GM12864 (cell line): ENCODE measurements around the gene SERPINB4.
"Not testable (repeated sequence)": the region's sequence is repeated elsewhere in the genome, so short reads cannot be mapped to it uniquely, and the experiment has no call there.

Experiments used
- DNase-seq: peaks from one replicate; pipeline ENCODE4 v3.0.0-alpha.2; 2011; ENCODE audit warnings: low read depth
- H3K4me3 ChIP-seq: 2 replicates; pipeline ENCODE4 v1.5.1; 2011; ENCODE audit warnings: mild to moderate bottlenecking, low read depth, low read length, control low read depth
- TF ChIP-seq, protein P1 (sequence below): IDR thresholded peaks from 2 replicates; pipeline ENCODE4 v1.5.1; 2011; ENCODE audit warnings: low read depth, mild to moderate bottlenecking, moderate library complexity, low read length, control low read depth, inconsistent platforms; ENCODE audit errors: missing control alignments

Gene SERPINB4

DNA sequence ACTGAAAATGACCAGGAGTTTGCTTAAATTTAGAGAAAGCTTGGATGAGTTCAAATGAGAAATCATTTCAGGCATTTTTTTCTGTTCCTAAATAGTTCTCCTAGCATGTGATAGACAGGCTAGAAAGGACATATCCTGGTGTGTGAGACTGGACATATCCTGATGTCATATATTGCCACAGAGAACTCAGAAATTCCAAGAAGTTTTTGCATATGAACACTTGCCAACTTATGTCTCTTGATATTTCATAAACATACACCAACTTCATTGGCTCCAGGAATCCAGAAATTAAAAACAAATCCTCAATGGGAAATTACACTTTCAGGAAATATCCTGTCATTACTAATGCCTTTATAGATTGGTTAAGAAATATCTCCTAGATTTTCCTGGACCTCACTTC, 2.9 kb upstream of the SERPINB4 start:
- H3K4me3 ChIP-seq = no peak overlapping the region
- TF ChIP-seq, protein P1, sequence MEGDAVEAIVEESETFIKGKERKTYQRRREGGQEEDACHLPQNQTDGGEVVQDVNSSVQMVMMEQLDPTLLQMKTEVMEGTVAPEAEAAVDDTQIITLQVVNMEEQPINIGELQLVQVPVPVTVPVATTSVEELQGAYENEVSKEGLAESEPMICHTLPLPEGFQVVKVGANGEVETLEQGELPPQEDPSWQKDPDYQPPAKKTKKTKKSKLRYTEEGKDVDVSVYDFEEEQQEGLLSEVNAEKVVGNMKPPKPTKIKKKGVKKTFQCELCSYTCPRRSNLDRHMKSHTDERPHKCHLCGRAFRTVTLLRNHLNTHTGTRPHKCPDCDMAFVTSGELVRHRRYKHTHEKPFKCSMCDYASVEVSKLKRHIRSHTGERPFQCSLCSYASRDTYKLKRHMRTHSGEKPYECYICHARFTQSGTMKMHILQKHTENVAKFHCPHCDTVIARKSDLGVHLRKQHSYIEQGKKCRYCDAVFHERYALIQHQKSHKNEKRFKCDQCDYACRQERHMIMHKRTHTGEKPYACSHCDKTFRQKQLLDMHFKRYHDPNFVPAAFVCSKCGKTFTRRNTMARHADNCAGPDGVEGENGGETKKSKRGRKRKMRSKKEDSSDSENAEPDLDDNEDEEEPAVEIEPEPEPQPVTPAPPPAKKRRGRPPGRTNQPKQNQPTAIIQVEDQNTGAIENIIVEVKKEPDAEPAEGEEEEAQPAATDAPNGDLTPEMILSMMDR = no peak
- DNase-seq = no peak

DNA sequence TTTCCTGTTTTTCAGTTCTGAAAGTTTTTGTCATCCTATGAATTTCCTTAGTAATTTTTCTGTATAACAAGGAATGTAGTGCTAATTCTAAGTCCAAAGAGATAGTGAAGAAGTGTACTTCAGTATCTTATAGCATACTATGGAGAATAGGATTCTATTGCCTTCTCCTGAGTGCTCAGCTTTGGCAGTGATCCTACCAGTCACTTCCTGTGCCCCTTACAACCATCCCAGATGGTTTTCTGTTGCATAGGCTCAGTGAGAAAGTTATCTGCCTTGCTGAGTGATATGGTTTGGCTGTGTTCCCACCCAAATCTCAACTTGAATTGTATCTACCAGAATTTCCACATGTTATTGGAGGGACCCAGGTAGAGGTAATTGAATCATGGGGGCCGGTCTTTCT, 638 bp upstream of the SERPINB4 start:
- H3K4me3 ChIP-seq = not testable (repeated sequence)

DNA sequence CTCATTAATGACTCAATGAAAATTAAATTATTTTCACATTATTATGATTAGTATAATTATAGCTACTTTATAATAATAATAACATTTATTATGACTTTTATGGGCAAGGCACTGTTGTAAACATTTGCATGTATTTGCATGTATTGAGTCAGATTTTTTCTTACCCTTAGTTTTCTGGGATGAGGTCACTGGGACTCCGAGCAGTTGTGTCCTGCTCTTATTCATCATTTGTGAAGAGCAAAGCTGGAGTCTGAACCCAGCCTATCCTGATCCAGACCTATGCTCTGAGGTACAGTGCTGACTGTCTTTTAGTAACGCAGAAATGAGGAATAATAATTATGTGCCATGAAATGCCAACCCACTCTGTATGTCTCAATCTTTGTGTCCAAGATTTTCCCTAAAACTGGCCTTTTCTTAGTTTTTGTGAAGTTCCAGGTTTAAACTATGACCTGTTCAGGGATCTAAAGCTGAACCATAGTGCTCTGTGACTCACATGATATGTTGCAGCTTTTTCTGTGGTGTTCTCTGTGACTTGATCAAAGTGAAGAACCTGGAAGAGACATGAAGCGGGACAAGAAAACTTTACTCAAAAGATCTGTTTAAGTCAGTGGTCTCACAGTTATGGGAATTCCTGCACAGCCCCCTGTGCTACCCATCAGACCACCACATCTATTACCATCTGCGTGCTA, 1.2 kb downstream of the SERPINB4 start:
- not testable (repeated sequence) for H3K4me3 ChIP-seq, DNase-seq

More for the DNA sequence above, 638 bp upstream of the SERPINB4 start:
- DNase-seq = not testable (repeated sequence)

DNA sequence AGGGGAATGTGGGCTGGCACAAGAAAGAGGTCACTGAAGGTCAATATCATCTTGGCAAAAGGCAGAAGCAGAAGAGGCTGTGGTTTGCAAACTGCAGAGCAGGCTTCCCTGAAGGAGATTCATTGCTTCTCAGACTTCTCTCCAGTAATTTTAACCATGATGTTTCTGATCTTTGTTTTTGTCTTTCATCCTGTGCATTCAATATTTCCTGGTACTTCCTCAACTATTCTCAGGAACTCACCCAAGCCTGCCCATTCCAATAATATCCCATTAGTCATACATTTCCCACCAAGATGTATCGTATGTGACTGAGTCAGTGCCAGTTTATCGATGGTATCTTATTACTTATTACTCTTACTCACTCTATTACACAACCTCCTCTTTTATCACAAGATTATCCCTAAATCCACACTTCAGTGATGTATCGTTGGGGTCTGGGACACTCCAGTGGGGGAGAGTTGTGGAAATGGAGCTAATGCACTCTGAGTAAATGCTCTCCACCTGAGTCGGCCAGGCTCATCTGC, 2.8 kb downstream of the SERPINB4 start:
- DNase-seq, H3K4me3 ChIP-seq: not testable (repeated sequence)

DNA sequence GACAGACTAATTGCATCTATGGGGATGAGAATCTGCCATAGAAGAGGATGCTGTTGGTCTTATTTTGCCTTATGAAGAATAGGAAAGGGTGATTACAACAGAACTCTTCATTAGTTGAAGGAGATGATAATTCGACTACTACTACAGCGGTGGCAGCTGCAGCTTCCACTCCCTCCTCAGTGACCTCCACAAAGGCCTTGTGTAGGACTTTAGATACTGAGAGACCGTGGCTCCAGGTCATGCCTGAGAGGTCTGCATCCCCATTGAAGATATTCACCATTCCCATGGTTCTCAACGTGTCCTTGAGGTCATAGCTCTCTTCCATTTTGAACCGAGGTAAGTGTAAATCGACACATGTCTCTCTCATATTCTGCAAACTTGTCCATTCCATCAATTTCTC, 6.4 kb downstream of the SERPINB4 start:
- TF ChIP-seq, protein P1 = no peak
- no peak for DNase-seq
- no peak overlapping the region for H3K4me3 ChIP-seq

DNA sequence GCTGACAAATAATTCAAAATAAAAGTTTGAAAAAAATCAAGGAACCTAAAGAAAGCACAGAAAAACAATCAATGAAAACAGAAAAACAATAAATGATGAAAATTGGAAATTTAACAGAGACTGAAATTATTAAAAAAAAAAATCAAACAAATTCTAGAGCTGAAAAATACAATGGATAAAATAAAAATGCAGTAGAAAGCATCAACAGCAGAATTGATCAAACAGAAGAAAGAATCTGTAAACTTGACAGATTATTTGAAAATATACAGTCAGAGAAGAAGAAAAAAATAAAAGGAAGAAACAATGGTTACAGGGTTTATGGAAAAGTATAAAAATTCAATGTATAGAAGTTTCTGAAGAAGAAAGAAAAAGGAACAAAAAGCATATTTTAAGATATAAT, 16.2 kb downstream of the SERPINB4 start:
- no peak overlapping the region for H3K4me3 ChIP-seq
- DNase-seq = no peak
- TF ChIP-seq, protein P1 = no peak

DNA sequence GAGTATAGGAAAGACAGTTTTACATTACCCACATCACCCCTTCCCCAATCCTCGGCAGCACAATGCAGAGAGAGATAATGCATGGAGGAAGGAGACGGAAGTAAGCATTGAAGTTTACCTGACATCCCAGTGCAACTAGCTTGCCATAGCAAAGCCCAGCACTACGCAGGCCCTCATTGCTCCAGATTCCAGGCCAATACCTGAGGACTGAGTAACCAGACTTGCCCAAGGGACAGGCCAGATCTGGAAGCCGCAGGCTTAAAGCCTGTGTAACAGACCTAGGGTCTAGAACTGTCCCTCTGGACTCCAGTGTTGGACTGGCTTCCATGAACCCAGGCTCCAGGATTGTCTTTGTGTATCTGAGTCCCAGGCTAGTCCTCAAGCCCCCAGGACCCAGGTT, 17.6 kb downstream of the SERPINB4 start:
- H3K4me3 ChIP-seq = no peak overlapping the region
- TF ChIP-seq, protein P1 = no peak
- no peak for DNase-seq

DNA sequence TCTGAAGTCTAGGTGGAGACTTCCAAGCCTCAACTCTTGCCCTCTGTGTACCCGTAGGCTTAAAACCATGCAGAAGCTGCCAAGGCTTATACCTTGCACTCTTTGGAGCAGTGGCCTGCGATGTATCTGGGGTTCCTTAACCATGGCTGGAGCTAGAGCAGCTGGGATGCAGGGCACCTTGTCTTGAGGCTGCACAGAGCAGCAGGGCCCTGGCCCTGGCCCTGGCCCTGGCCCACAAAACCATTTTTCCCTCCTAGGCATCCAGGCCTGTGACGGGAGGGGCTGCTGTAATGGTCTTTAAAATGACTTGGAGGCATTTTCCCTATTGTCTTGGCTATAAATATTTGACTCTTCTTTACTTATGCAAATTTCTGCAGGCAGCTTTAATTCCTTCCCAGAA, 19.2 kb downstream of the SERPINB4 start:
- H3K4me3 ChIP-seq = no peak overlapping the region
- TF ChIP-seq, protein P1 = no peak
- DNase-seq = no peak
